ENCODE measurements around the gene HOXA2.

Gene HOXA2

DNA sequence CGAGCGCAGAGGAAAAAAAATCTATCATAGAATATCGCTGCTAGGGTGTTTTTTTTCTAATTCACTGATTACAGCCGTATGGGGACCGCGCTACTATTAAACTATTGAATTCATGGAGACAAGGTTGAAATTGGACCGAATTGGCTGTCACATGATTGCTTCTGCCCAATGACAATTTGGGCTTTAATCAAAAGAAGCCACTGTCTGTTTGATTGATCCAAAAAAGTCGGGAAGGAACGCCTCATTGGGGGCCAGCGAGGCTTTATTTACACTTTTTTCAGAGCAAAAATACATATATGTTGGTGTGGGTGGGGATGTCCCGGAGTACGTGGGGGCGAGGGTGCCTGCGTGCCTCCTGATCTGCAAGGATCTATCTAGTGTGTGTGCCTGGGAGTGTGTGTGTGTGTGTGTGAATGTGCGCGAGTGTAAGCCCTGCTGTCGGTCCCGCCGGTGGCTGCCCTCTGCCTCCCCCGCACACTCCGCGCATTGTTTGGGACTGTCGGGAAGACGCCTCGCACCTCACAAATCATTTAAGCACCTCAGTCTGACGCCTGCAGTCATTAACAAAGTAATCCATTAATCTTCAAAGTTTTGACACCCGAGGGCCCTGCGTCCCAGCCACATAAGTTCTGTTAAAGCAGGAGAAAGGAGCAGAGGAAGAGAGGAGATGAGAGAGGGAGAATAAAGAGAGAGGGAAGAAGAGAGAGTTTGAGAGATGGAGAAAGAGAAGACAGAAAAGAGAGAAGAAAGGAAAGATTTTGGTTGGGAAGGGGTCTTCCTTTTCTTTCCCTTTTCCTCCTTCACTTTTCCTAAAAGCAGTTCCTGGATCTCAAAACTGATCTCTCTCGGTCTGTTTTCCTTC lies at the start of gene HOXA2:
Gene HOXA2 (minus strand): TSS at position 103 of the 862 bp plus-strand sequence. CDS start 183 bp downstream, outside the sequence.
- DNase-seq (ENCODE audit: low spot score), result no peak

GRCh38 chr7:27151341-27151930 lies 49.0 kb upstream of the HOXA2 start:
- no peak for DNase-seq (ENCODE audit: low spot score)

GRCh38 chr7:27150568-27151340 lies 48.3 kb upstream of the HOXA2 start:
- no peak for DNase-seq (ENCODE audit: low spot score)

GRCh38 chr7:27149842-27150567 lies 47.5 kb upstream of the HOXA2 start:
- no peak for DNase-seq (ENCODE audit: low spot score)

- no peak for DNase-seq (ENCODE audit: low spot score)
Observed at GRCh38 chr7:27148756-27149641, 46.5 kb upstream of the HOXA2 start.

DNA sequence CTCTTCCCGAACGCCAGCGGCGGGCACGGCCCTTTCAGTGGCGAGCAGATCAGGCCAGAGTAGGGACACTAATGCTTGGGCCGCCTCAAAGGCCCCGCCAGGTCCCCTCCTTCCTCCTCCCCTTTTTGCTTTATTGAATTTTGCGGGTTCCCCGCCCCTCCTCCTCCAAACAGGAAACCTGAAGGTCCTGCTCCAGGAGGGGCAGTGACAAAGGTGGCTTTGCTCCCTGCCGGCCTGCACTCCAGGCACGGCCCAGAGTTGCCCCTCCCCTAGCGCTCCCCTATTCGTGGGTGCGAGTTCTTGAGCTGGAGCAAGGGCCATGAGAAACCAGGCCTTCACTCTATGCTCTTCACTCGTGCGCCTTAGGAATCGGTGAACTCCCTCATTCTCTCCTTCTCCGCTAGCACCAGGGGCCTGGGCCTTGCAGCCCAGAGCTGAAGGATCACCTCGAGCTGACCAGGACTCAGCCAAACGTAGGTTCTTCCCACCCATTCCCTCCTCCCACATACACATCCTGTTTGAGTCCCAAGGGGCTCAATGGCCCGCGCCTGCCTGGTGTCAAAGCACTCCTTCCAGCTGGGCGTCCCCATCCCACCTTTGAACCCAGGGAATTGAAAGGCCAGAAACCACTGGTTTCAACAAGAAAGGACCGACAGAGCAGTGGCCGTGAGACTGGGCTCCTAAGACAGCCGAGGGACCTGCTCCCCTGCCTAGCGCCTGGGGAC lies 45.7 kb upstream of the HOXA2 start:
- DNase-seq (ENCODE audit: low spot score), result no peak

GRCh38 chr7:27147199-27148030 lies 44.9 kb upstream of the HOXA2 start, which contains the start of gene HOXA6:
TSS of gene HOXA6 (minus strand) at chr7:27147774. CDS start at chr7:27147749, 25 bp downstream.
- no peak for DNase-seq (ENCODE audit: low spot score)

DNA sequence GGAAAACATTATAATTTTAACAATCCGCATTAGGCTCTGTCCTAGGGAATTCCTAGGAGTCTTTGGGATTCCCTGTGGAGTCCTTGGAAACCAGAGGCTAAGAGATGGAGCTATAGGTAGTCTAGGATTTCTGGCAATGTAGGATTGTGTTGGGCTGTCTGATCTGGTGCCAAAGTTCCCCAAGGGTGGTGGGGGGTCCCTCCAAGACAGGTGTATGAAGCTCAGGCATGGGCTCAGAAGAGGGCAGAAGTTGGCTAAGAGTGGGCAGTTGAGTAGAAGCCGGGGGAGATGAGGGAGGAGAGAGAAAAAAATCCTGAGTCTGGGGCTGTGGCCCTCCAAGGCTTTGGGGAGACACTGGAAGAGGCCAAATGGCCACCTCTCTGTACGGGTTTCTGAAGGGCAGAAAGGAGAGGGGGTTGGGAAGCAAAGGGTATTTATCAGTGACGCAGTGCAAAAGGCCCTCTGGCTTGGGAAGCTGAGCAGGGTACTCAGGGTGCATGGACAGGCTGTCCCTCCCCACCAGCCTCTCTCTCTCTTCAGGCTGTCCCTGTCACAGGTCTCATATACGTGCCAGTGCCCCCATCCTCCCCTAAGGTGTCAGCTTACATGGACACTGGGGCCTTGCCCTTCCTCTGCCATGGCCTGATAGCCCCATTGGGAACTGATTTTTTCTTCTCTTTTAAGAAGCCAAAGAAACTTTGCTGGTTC lies 44.2 kb upstream of the HOXA2 start:
- DNase-seq (ENCODE audit: low spot score), result no peak

DNA sequence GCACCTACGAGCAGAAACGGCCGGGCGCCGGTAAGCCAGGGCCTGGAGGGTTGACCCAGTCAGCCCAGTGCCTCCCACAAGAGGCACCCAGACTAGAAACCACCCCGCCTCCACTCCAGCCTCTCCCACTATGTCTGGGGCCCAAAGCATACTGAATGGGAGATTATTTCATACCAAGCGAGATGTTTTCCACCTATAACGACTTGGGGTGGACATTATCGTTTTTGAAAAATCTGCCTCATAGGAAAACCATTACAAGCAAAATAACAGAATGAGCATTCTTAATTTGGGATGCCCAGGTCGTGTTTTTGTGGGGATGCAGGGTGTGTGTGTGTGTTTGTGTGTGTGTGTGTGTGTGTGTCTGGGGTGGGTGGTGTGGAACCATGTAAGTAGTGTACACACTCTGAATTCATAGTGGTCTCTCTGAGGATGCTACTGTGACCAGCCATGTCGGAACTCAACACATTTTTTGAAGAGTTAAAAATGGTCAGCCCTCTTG lies 43.5 kb upstream of the HOXA2 start:
- DNase-seq (ENCODE audit: low spot score), result no peak

GRCh38 chr7:27145165-27145913 lies 42.9 kb upstream of the HOXA2 start:
- no peak for DNase-seq (ENCODE audit: low spot score)

DNA sequence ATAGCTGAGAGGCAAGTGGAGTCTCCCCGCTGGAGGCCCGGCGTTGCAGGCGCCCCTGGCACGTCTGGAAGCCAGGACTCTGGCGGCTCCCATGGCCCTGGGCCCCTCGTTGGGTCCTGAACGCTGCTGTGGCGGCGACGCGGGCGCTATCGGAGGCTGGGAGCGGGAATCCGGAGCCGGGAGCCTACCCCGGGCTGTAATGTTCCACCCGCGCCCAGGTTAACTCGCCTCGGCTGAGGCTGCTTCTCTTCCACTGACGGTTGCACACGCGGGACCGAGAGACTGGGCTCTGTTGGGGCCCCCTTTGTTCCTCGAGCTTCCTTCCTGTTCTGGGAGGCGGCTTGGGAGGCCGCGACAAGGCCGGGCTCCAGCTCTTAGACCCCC lies 42.3 kb upstream of the HOXA2 start:
- no peak for DNase-seq (ENCODE audit: low spot score)

GRCh38 chr7:27143950-27144780 lies 41.7 kb upstream of the HOXA2 start:
- DNase-seq (ENCODE audit: low spot score), result no peak

DNA sequence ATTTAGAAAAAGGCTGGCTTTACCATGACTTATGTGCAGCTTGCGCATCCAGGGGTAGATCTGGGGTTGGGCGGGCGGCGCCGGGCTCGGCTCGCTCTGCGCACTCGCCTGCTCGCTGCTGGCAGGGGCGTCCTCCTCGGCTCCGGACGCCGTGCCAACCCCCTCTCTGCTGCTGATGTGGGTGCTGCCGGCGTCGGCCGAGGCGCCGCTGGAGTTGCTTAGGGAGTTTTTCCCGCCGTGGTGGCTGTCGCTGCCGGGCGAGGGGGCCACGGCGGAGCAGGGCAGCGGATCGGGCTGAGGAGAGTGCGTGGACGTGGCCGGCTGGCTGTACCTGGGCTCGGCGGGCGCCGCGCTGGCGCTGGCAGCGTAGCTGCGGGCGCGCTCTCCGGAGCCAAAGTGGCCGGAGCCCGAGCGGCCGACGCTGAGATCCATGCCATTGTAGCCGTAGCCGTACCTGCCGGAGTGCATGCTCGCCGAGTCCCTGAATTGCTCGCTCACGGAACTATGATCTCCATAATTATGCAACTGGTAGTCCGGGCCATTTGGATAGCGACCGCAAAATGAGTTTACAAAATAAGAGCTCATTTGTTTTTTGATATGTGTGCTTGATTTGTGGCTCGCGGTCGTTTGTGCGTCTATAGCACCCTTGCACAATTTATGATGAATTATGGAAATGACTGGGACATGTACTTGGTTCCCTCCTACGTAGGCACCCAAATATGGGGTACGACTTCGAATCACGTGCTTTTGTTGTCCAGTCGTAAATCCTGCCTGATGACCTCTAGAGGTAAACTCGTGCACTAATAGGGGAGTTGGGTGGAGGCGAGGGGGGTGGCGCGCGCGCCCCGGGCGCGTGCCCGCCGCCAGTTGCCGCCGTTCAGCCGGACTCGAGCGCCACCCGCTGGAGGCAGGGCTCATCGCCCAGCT lies 40.8 kb upstream of the HOXA2 start, which contains the start of gene HOXA5:
Gene HOXA5 (minus strand): TSS at position 659 of the 927 bp plus-strand sequence. CDS start 74 bp downstream, at position 585.
- DNase-seq (ENCODE audit: low spot score), result no peak

DNA sequence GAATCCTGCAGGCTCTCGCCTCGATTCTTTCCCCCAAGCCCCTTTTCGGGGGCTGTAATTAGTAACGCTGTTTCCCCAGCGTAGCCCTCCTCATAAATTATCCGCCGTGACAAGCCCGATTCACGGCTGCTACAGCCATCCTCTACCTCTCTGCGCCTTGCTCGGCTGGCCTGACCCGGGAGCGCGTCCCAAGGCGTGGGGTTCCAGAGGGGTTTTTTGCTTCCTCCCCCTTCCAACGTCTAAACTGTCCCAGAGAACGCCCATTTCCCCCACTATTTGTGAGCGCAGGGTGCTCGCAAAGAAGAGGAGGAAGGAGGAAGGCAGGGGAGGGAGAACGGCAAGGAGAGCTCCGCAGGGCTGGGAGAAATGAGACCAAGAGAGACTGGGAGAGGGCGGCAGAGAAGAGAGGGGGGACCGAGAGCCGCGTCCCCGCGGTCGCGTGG lies 40.1 kb upstream of the HOXA2 start:
- DNase-seq (ENCODE audit: low spot score), result no peak

- DNase-seq (ENCODE audit: low spot score), result no peak
Observed at GRCh38 chr7:27141923-27142579, 39.6 kb upstream of the HOXA2 start.

Measured in cerebellar cortex (tissue), 1 donor.